Gastroesophageal sphincter (tissue), 4 donors: ENCODE measurements around the gene ARMC2. TPM values are rescaled to one million over a fixed set of nuclear protein-coding genes. Genes with fewer than 3 reads are reported as not detected.

Source experiments
- ATAC-seq: fragments of 150-250 bp; one replicate; pipeline ENCODE4 v1.9.1; 2016; ENCODE audit warnings: mild to moderate bottlenecking, moderate library complexity
- H3K27ac ChIP-seq, 4 donors: fragments of 200-600 bp; sonication (generic) in 3 of 4; 1 replicate in 3 of 4; 2 replicates in 1 of 4; pipeline ENCODE4 v1.5.1; 2016 to 2019
- H3K27me3 ChIP-seq: fragments of 200-600 bp; sonication (generic); one replicate; pipeline ENCODE4 v1.5.1; 2019
- H3K36me3 ChIP-seq, 2 donors: fragments of 200-600 bp; sonication (generic); one replicate each; pipeline ENCODE4 v1.5.1; 2019; ENCODE audit warnings: control low read depth in 1 of 2
- H3K4me1 ChIP-seq, 3 donors: fragments of 200-600 bp; sonication (generic); 1 replicate in 2 of 3; 2 replicates in 1 of 3; pipeline ENCODE4 v1.5.1; 2016 to 2019; ENCODE audit warnings: control low read depth in 2 of 3
- H3K4me3 ChIP-seq, 2 donors: fragments of 200-600 bp; sonication (generic); one replicate each; pipeline ENCODE4 v1.5.1; 2019; ENCODE audit warnings: mild to moderate bottlenecking in 1 of 2, moderate library complexity in 1 of 2
- H3K9me3 ChIP-seq, 3 donors: fragments of 200-600 bp; sonication (generic); one replicate each; pipeline ENCODE4 v1.5.1; 2017 to 2019; ENCODE audit warnings: control low read depth in 2 of 3
- CTCF ChIP-seq, 4 experiments: fragments of 200-600 bp in 2 of 4; fragments of 450-650 bp in 2 of 4; sonication (generic) in 1 of 4; IDR thresholded peaks; one replicate each; pipeline ENCODE4 v1.5.1; 2017 to 2019; ENCODE audit warnings: antibody characterized with exemption in 4 of 4, mild to moderate bottlenecking in 2 of 4, moderate library complexity in 2 of 4
- EP300 ChIP-seq: sonication (generic); formaldehyde crosslinking; IDR thresholded peaks from one replicate; pipeline ENCODE4 v1.6.1; 2017; ENCODE audit warnings: antibody characterized with exemption, mild to moderate bottlenecking
- POLR2A ChIP-seq, 2 donors: fragments of 450-650 bp; IDR thresholded peaks; one replicate each; pipeline ENCODE4 v1.6.1; 2017; ENCODE audit warnings: antibody characterized with exemption in 2 of 2, mild to moderate bottlenecking in 2 of 2, moderate library complexity in 1 of 2
- POLR2AphosphoS5 ChIP-seq: sonication (generic); formaldehyde crosslinking; IDR thresholded peaks from one replicate; pipeline ENCODE4 v1.6.1; 2017; ENCODE audit warnings: antibody characterized with exemption
- WGBS, 2 donors: methylation state at CpG; one replicate each; pipeline ENCODE4 v1.1.5; 2018; ENCODE audit warnings: low coverage in 1 of 2; 5-methylcytosine and 5-hydroxymethylcytosine counted together
- total RNA-seq, 4 donors: library from RNA; depleted of rRNA; stranded (reverse); fragments of >200 nt; gene quantifications; one replicate each; pipeline ENCODE4 v1.1.0, GENCODE V29; 2016

Gene ARMC2
- total RNA-seq, 4 donors from 2014 or later = 2.8 to 3.9 (median 3.5) TPM

- Histone ChIP-seq H3K4me3 (no peak overlapping the region), H3K27ac (no peak overlapping the region), H3K4me1 (no peaks in the 10 kb centered on the region), H3K27me3 (no peaks in the 10 kb centered on the region), H3K9me3 (peaks cover 0 to 9% (median 0%) of the 10 kb centered on the region in 3 donors), H3K36me3 (no peaks in the 10 kb centered on the region)
- 49 to 63% methylated on average over 3 of the region's 3 CpGs for WGBS, 2 donors
- TF ChIP-seq POLR2AphosphoS5 = no peak
- TF ChIP-seq POLR2A (IDR thresholded peaks at IDR 0.05) = no peak
- no peak for TF ChIP-seq EP300
- no peak for TF ChIP-seq CTCF (IDR thresholded peaks at IDR 0.05)
- no peak for ATAC-seq
These were observed 28.2 kb upstream of the ARMC2 start for GRCh38 chr6:108820006-108820405.

- TF ChIP-seq EP300 = no peak
- TF ChIP-seq POLR2AphosphoS5 = no peak
- TF ChIP-seq CTCF (IDR thresholded peaks at IDR 0.05) = no peak
- TF ChIP-seq POLR2A (IDR thresholded peaks at IDR 0.05) = no peak
- ATAC-seq = no peak
- Histone ChIP-seq H3K9me3 (no peaks in the 10 kb centered on the region), H3K4me3 (no peak overlapping the region), H3K27me3 (no peaks in the 10 kb centered on the region), H3K36me3 (no peaks in the 10 kb centered on the region), H3K27ac (no peak overlapping the region), H3K4me1 (no peaks in the 10 kb centered on the region)
- WGBS, 2 donors = 82 to 93% methylated on average over 3 of the region's 4 CpGs
These were observed 25.8 kb upstream of the ARMC2 start for GRCh38 chr6:108822401-108822800.

- Histone ChIP-seq H3K9me3 (no peaks in the 10 kb centered on the region), H3K4me1 (no peaks in the 10 kb centered on the region), H3K27ac (no peak overlapping the region), H3K36me3 (no peaks in the 10 kb centered on the region), H3K4me3 (no peak overlapping the region), H3K27me3 (no peaks in the 10 kb centered on the region)
- no peak for ATAC-seq
- WGBS, 2 donors = 50 to 94% methylated on average over 1 to 2 of the region's 2 CpGs
- no peak for TF ChIP-seq POLR2A (IDR thresholded peaks at IDR 0.05)
- TF ChIP-seq POLR2AphosphoS5 = no peak
- no peak for TF ChIP-seq EP300
These were observed 22.9 kb upstream of the ARMC2 start for GRCh38 chr6:108825326-108825725.

GRCh38 chr6:108831104-108831503 is 17.1 kb upstream of the ARMC2 start:
- TF ChIP-seq POLR2AphosphoS5 = peak; percentile 10
- TF ChIP-seq POLR2A (IDR thresholded peaks at IDR 0.05) = no peak
- peak overlapping the region in 2 of 4 donors; percentile 6 to 12 for H3K27ac ChIP-seq
- H3K9me3 ChIP-seq = no peaks in the 10 kb centered on the region
- H3K4me3 ChIP-seq = no peak overlapping the region
- H3K36me3 ChIP-seq = no peaks in the 10 kb centered on the region
- WGBS, 2 donors = 74 to 88% methylated on average over 5 of the region's 5 CpGs
- H3K27me3 ChIP-seq = no peaks in the 10 kb centered on the region
- no peak for ATAC-seq
- peaks cover 0 to 12% (median 0%) of the 10 kb centered on the region in 3 donors for H3K4me1 ChIP-seq

GRCh38 chr6:108832738-108833137 is 15.5 kb upstream of the ARMC2 start:
- no peak overlapping the region for H3K27ac ChIP-seq
- no peaks in the 10 kb centered on the region for H3K27me3 ChIP-seq
- H3K36me3 ChIP-seq = no peaks in the 10 kb centered on the region
- H3K4me1 ChIP-seq = peaks cover 0 to 12% (median 0%) of the 10 kb centered on the region in 3 donors
- TF ChIP-seq POLR2A (IDR thresholded peaks at IDR 0.05) (no peak), EP300 (no peak), POLR2AphosphoS5 (no peak), CTCF (IDR thresholded peaks at IDR 0.05) (no peak)
- no peak for ATAC-seq
- WGBS, 2 donors = 80 to 97% methylated on average over 2 to 8 of the region's 8 CpGs
- no peaks in the 10 kb centered on the region for H3K9me3 ChIP-seq
- no peak overlapping the region for H3K4me3 ChIP-seq

GRCh38 chr6:108835218-108835850 is 12.9 kb upstream of the ARMC2 start:
- Histone ChIP-seq H3K27ac (peak overlapping the region in 2 of 4 donors; percentile 18 to 25), H3K9me3 (no peaks in the 10 kb centered on the region), H3K36me3 (no peaks in the 10 kb centered on the region), H3K4me3 (no peak overlapping the region), H3K27me3 (no peaks in the 10 kb centered on the region), H3K4me1 (peaks cover 0 to 12% (median 0%) of the 10 kb centered on the region in 3 donors)
- ATAC-seq = peak; percentile 81
- TF ChIP-seq CTCF (IDR thresholded peaks at IDR 0.05) (peak; percentile 87 to 98 (median 97)), POLR2A (IDR thresholded peaks at IDR 0.05) (no peak), POLR2AphosphoS5 (peak; percentile 20)
- 31 to 53% methylated on average over 4 of the region's 4 CpGs for WGBS, 2 donors
